ENCODE data around the gene ATAD3B.
"Not testable (repeated sequence)": the region's sequence is repeated elsewhere in the genome, so short reads cannot be mapped to it uniquely, and the experiment has no call there.

Gene ATAD3B, protein sequence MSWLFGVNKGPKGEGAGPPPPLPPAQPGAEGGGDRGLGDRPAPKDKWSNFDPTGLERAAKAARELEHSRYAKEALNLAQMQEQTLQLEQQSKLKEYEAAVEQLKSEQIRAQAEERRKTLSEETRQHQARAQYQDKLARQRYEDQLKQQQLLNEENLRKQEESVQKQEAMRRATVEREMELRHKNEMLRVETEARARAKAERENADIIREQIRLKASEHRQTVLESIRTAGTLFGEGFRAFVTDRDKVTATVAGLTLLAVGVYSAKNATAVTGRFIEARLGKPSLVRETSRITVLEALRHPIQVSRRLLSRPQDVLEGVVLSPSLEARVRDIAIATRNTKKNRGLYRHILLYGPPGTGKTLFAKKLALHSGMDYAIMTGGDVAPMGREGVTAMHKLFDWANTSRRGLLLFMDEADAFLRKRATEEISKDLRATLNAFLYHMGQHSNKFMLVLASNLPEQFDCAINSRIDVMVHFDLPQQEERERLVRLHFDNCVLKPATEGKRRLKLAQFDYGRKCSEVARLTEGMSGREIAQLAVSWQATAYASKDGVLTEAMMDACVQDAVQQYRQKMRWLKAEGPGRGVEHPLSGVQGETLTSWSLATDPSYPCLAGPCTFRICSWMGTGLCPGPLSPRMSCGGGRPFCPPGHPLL

DNA sequence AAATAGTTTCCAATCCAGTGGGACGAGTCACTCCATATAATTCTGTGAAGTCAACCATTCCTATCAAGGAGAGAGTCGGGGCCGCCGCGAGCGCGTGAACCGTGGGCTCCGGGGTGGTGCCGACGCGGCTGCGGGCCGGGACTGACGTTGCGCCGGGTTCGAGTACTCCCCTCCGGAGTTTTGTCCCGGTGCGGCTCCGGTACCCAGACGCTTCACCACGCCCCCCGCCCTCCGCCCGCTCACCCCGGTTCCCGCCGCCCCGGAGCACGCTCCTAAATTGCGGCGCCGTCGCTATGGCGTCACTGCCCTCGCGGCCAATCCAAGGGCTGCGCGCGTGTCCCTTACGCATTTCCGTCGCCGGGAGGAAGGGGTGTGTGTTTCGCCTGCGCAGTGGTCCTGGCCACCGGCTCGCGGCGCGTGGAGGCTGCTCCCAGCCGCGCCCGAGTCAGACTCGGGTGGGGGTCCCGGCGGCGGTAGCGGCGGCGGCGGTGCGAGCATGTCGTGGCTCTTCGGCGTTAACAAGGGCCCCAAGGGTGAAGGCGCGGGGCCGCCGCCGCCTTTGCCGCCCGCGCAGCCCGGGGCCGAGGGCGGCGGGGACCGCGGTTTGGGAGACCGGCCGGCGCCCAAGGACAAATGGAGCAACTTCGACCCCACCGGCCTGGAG is at the start of gene ATAD3B:
ATAD3B (plus strand) TSS at position 377 of the 664 bp plus-strand sequence; CDS start at position 497, 120 bp downstream.
- DNase-seq (ENCODE audit: low spot score in 2 of 2), result peak; percentile 84 to 95
- peak; percentile 97 for ATAC-seq
- Mint-ChIP-seq H3K4me3 (peak within 1 kb of the TSS; percentile 79), H3K27ac (peak within 1 kb of the TSS; percentile 78), H3K36me3 (peaks cover 23% of the 10 kb centered on the region), H3K4me1 (peaks cover 14% of the 10 kb centered on the region), H3K9me3 (no peaks in the 10 kb centered on the region)

DNA sequence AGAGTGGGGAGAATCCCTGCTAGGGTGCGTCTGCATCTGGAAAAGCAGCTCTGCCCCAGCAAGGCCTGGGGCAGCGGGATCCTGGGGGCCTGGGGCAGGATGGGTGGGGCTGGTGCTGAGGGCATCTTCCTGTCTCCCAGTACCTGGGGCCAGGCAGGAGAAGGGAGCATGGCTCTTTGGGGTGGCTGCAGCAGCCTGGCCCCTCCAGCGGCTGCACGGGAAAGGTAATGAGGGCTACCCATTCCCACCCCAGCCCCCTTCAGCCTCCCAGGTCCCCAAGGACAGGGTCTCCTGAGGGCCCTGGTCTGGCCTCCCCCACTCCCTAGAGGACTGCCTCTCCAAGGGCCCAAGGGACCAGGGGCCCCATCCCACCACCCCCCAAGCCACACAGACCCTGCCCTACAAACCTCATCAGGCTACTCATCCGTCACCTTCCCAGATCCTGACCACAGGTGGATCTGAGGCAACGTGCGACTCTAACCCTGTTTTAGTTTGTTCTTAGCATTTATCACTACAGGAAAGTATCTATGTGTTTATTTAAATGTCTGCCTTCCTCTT is 49.6 kb upstream of the ATAD3B start:
- Mint-ChIP-seq H3K36me3 (no peaks in the 10 kb centered on the region), H3K4me1 (peaks cover 17% of the 10 kb centered on the region), H3K9me3 (no peaks in the 10 kb centered on the region), H3K27ac (no peak overlapping the region), H3K4me3 (no peak overlapping the region)
- DNase-seq (ENCODE audit: low spot score in 2 of 2), result no peak
- no peak for ATAC-seq

DNA sequence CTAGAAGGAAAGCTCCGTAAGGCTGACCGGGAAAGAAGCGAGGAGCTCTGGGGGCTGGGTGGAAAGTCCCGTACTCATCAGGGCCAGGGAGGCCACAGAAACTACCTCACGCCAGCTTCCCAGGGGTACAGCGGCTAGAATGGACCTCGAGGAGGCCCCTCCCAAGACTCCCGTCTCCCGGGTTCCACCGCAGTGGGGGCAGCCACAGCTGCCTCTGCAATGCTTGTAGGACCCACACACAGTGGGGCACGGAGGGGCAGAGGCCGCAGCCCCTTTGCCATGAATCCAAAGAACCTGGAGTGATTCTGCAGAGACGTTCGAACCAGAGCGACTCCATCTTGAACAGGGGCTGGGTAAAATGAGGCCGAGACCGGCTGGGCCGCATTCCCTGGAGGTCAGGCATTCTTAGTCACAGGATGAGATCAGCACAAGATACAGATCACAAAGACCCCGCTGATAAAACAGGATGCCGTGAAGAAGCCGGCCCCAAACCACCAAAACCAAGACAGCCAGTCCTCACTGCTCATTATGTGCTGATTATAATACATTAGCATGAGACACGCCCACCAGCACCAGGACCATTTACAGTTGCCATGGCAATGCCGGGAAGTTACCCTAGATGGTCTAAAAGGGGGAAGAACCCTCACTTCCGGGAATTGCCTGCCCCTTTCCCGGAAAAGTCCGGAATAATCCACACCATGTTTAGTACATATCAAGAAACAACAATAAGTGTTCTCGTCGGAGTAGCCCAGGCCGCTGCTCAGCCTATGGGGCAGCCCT is 48.9 kb upstream of the ATAD3B start:
- DNase-seq (ENCODE audit: low spot score in 2 of 2) (no peak), ATAC-seq (peak; percentile 48)
- Mint-ChIP-seq H3K9me3 (no peaks in the 10 kb centered on the region), H3K4me3 (no peak overlapping the region), H3K36me3 (no peaks in the 10 kb centered on the region), H3K27ac (no peak overlapping the region), H3K4me1 (peaks cover 14% of the 10 kb centered on the region)

DNA sequence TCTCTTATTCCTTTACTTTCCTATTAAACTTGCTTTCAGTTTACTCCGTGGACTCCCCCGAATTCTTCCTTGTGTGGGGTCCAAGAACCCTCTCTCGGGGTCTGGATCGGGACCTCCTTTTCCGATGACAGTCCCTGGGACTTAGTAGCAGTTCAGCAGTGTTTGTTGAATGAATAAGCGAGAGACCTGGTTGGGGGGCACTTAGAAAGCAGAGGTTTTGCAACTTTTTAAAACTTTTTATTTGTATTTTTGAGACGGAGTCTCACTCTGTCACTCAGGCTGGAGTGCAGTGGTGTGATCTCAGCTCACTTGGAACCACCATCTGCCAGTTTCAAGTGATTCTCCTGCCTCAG is 48.3 kb upstream of the ATAD3B start:
- no peaks in the 10 kb centered on the region for H3K36me3 Mint-ChIP-seq
- no peak for ATAC-seq
- H3K9me3 Mint-ChIP-seq, result no peaks in the 10 kb centered on the region
- peaks cover 11% of the 10 kb centered on the region for H3K4me1 Mint-ChIP-seq
- H3K27ac Mint-ChIP-seq, result no peak overlapping the region
- DNase-seq (ENCODE audit: low spot score in 2 of 2), result no peak
- no peak overlapping the region for H3K4me3 Mint-ChIP-seq

DNA sequence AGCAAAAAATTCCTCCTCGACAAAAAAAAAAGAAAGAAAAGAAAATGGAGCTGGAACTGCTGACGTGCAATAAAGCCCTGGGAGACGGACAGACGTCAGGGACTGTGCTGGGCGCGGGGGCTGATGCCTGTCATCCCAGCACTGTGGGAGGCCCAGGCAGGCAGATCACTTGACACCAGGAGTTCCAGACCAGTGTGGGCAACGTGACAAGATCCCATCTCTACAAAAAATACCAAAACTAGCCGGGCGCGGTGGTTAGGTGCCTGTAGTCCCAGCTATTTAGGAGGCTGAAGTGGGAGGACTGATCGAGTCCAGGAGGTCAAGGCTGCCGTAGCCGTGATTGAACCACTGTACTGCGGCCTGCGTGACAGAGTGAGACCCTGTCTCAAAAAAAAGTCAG is 46.9 kb upstream of the ATAD3B start:
- H3K9me3 Mint-ChIP-seq, result no peaks in the 10 kb centered on the region
- H3K4me1 Mint-ChIP-seq, result peaks cover 11% of the 10 kb centered on the region
- no peak overlapping the region for H3K4me3 Mint-ChIP-seq
- H3K36me3 Mint-ChIP-seq, result no peaks in the 10 kb centered on the region
- DNase-seq (ENCODE audit: low spot score in 2 of 2) (no peak), ATAC-seq (no peak)
- no peak overlapping the region for H3K27ac Mint-ChIP-seq

GRCh38 chr1:1425426-1425752 is 46.2 kb upstream of the ATAD3B start:
- H3K9me3 Mint-ChIP-seq, result no peaks in the 10 kb centered on the region
- no peak overlapping the region for H3K4me3 Mint-ChIP-seq
- DNase-seq (ENCODE audit: low spot score in 2 of 2) (no peak), ATAC-seq (no peak)
- H3K27ac Mint-ChIP-seq, result no peak overlapping the region
- peaks cover 11% of the 10 kb centered on the region for H3K4me1 Mint-ChIP-seq
- H3K36me3 Mint-ChIP-seq, result no peaks in the 10 kb centered on the region

- peaks cover 11% of the 10 kb centered on the region for H3K4me1 Mint-ChIP-seq
- no peak for ATAC-seq
These were observed 45.6 kb upstream of the ATAD3B start for GRCh38 chr1:1425753-1426495.

GRCh38 chr1:1426496-1427105 is 45.0 kb upstream of the ATAD3B start:
- Mint-ChIP-seq H3K9me3 (no peaks in the 10 kb centered on the region), H3K27ac (no peak overlapping the region), H3K36me3 (no peaks in the 10 kb centered on the region), H3K4me1 (peaks cover 11% of the 10 kb centered on the region), H3K4me3 (no peak overlapping the region)
- ATAC-seq (peak; percentile 5), DNase-seq (ENCODE audit: low spot score in 2 of 2) (no peak)

More at GRCh38 chr1:1425753-1426495, 45.6 kb upstream of the ATAD3B start:
- Mint-ChIP-seq H3K36me3 (no peaks in the 10 kb centered on the region), H3K9me3 (no peaks in the 10 kb centered on the region), H3K27ac (no peak overlapping the region), H3K4me3 (no peak overlapping the region)
- DNase-seq (ENCODE audit: low spot score in 2 of 2), result no peak

GRCh38 chr1:1427106-1427819 is 44.3 kb upstream of the ATAD3B start:
- Mint-ChIP-seq H3K4me1 (peaks cover 11% of the 10 kb centered on the region), H3K27ac (no peak overlapping the region), H3K4me3 (no peak overlapping the region), H3K9me3 (no peaks in the 10 kb centered on the region), H3K36me3 (no peaks in the 10 kb centered on the region)
- DNase-seq (ENCODE audit: low spot score in 2 of 2) (no peak), ATAC-seq (no peak)

DNA sequence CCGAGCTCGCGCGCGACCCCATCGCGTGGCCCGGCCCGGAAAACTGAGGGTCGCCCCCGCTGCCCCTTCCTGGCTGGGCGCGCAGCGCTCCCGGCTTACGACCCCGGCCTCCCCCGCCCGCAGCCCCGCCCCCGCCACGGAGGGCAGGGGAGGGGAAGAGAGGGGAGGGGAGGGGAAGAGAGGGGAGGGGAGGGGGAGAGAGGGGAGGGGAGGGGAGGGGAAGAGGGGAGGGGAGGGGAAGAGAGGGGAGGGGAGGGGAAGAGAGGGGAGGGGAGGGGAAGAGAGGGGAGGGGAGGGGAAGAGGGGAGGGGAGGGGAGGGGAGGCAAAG is 43.8 kb upstream of the ATAD3B start:
- Mint-ChIP-seq H3K9me3 (no peaks in the 10 kb centered on the region), H3K27ac (no peak overlapping the region), H3K4me3 (no peak overlapping the region), H3K36me3 (no peaks in the 10 kb centered on the region), H3K4me1 (peaks cover 6% of the 10 kb centered on the region)
- DNase-seq (ENCODE audit: low spot score in 2 of 2) (no peak), ATAC-seq (no peak)

- ATAC-seq (no peak), DNase-seq (ENCODE audit: low spot score in 2 of 2) (no peak)
- no peaks in the 10 kb centered on the region for H3K9me3 Mint-ChIP-seq
- H3K27ac Mint-ChIP-seq, result no peak overlapping the region
- peaks cover 2% of the 10 kb centered on the region for H3K4me1 Mint-ChIP-seq
- no peaks in the 10 kb centered on the region for H3K36me3 Mint-ChIP-seq
- no peak overlapping the region for H3K4me3 Mint-ChIP-seq
These were observed 43.4 kb upstream of the ATAD3B start for GRCh38 chr1:1428174-1428573.

GRCh38 chr1:1428967-1429366 is 42.6 kb upstream of the ATAD3B start:
- DNase-seq (ENCODE audit: low spot score in 2 of 2); H3K4me1 Mint-ChIP-seq; H3K27ac Mint-ChIP-seq; ATAC-seq; H3K4me3 Mint-ChIP-seq; H3K36me3 Mint-ChIP-seq; H3K9me3 Mint-ChIP-seq: not testable (repeated sequence)

- no peaks in the 10 kb centered on the region for H3K4me1 Mint-ChIP-seq
- no peak overlapping the region for H3K4me3 Mint-ChIP-seq
- no peak overlapping the region for H3K27ac Mint-ChIP-seq
These were observed 41.9 kb upstream of the ATAD3B start for GRCh38 chr1:1429671-1430073.

More at GRCh38 chr1:1429671-1430073, 41.9 kb upstream of the ATAD3B start:
- ATAC-seq (no peak), DNase-seq (ENCODE audit: low spot score in 2 of 2) (no peak)
- no peaks in the 10 kb centered on the region for H3K36me3 Mint-ChIP-seq
- no peaks in the 10 kb centered on the region for H3K9me3 Mint-ChIP-seq

Measured in stimulated activated effector memory CD8-positive, alpha-beta T cell treated with anti-CD3 and anti-CD28 coated beads, Interleukin-12 subunit alpha, Interleukin-12 subunit beta, amount 100 ng/mL, for 72 hours (primary cell).